HG02571 (cell line): Measurements from ENCODE around the gene SHKBP1.
"Not testable (repeated sequence)": the region's sequence is repeated elsewhere in the genome, so short reads cannot be mapped to it uniquely, and the experiment has no call there.

Source experiments
- ATAC-seq: cut with Tn5 transposase; IDR thresholded peaks from one replicate; pipeline ENCODE4 v1.9.1; 2021; ENCODE audit warnings: mild to moderate bottlenecking, moderate library complexity; ENCODE audit not compliant: unreplicated experiment

The SHKBP1 gene

GRCh38 chr19:40553885-40554857 lies 22.5 kb upstream of the SHKBP1 start:
- no peak for ATAC-seq

GRCh38 chr19:40555978-40556689 lies 20.5 kb upstream of the SHKBP1 start:
- ATAC-seq = no peak

GRCh38 chr19:40556953-40557530 lies 19.6 kb upstream of the SHKBP1 start:
- no peak for ATAC-seq

GRCh38 chr19:40559394-40559793 lies 17.3 kb upstream of the SHKBP1 start:
- no peak for ATAC-seq

- no peak for ATAC-seq
These were observed 16.6 kb upstream of the SHKBP1 start for GRCh38 chr19:40560092-40560507.

- ATAC-seq = no peak
These were observed 14.7 kb upstream of the SHKBP1 start for GRCh38 chr19:40561947-40562346.

- not testable (repeated sequence) for ATAC-seq
These were observed 12.1 kb upstream of the SHKBP1 start for GRCh38 chr19:40564535-40564934.

- no peak for ATAC-seq
These were observed 11.3 kb upstream of the SHKBP1 start for GRCh38 chr19:40565355-40565754.

- ATAC-seq = no peak
These were observed 10.7 kb upstream of the SHKBP1 start for GRCh38 chr19:40565910-40566495.

GRCh38 chr19:40567040-40567749 lies 9.5 kb upstream of the SHKBP1 start:
- no peak for ATAC-seq

- no peak for ATAC-seq
These were observed 8.8 kb upstream of the SHKBP1 start for GRCh38 chr19:40567750-40568494.

GRCh38 chr19:40570313-40571004 lies 6.2 kb upstream of the SHKBP1 start:
- peak; percentile 73 for ATAC-seq

- ATAC-seq = no peak
These were observed 5.7 kb upstream of the SHKBP1 start for GRCh38 chr19:40571005-40571318.

- ATAC-seq = no peak
These were observed 4.7 kb upstream of the SHKBP1 start for GRCh38 chr19:40571831-40572495.

GRCh38 chr19:40575326-40575725 lies 1.3 kb upstream of the SHKBP1 start:
- no peak for ATAC-seq

- peak; percentile 17 for ATAC-seq
These were observed 505 bp upstream of the SHKBP1 start for GRCh38 chr19:40576151-40576584.

- ATAC-seq = no peak
These were observed 1.8 kb downstream of the SHKBP1 start for GRCh38 chr19:40578442-40578908.

GRCh38 chr19:40580619-40581018 lies 3.9 kb downstream of the SHKBP1 start:
- no peak for ATAC-seq

- no peak for ATAC-seq
These were observed 4.9 kb downstream of the SHKBP1 start for GRCh38 chr19:40581531-40581930.
